Measurements from ENCODE around the gene IGFN1.
"Not testable (repeated sequence)": the region's sequence is repeated elsewhere in the genome, so short reads cannot be mapped to it uniquely, and the experiment has no call there.

The IGFN1 gene

GRCh38 chr1:201190624-201191051 lies at the start of gene IGFN1:
Gene IGFN1 (plus strand): TSS chr1:201190824. CDS start chr1:201193294, 2,470 bp downstream.
- no peak for DNase-seq

- DNase-seq: peak; percentile 14
Measured at GRCh38 chr1:201140941-201141260, 49.7 kb upstream of the IGFN1 start.

GRCh38 chr1:201141418-201141817 lies 49.2 kb upstream of the IGFN1 start:
- no peak for DNase-seq

- no peak for DNase-seq
Measured at GRCh38 chr1:201142011-201142848, 48.4 kb upstream of the IGFN1 start.

- no peak for DNase-seq
Measured at GRCh38 chr1:201142849-201143725, 47.5 kb upstream of the IGFN1 start.

GRCh38 chr1:201143726-201144635 lies 46.6 kb upstream of the IGFN1 start:
- DNase-seq: no peak

- no peak for DNase-seq
Measured at GRCh38 chr1:201144701-201145100, 45.9 kb upstream of the IGFN1 start.

- DNase-seq: no peak
Measured at GRCh38 chr1:201145132-201145531, 45.5 kb upstream of the IGFN1 start.

- no peak for DNase-seq
Measured at GRCh38 chr1:201145816-201146215, 44.8 kb upstream of the IGFN1 start.

- DNase-seq: no peak
Measured at GRCh38 chr1:201146626-201147390, 43.8 kb upstream of the IGFN1 start.

GRCh38 chr1:201147396-201148015 lies 43.1 kb upstream of the IGFN1 start:
- DNase-seq: no peak

GRCh38 chr1:201149400-201149799 lies 41.2 kb upstream of the IGFN1 start:
- DNase-seq: no peak

GRCh38 chr1:201153474-201154388 lies 36.9 kb upstream of the IGFN1 start:
- no peak for DNase-seq

GRCh38 chr1:201154389-201155165 lies 36.0 kb upstream of the IGFN1 start, which contains the start of gene TMEM9:
Gene TMEM9 (minus strand): TSS chr1:201154474. CDS start chr1:201153923, 551 bp downstream.
- peak; percentile 97 for DNase-seq

- no peak for DNase-seq
Measured at GRCh38 chr1:201155354-201155753, 35.3 kb upstream of the IGFN1 start.

GRCh38 chr1:201156346-201156745 lies 34.3 kb upstream of the IGFN1 start:
- DNase-seq: no peak

GRCh38 chr1:201156819-201157218 lies 33.8 kb upstream of the IGFN1 start:
- DNase-seq: no peak

GRCh38 chr1:201157949-201158348 lies 32.7 kb upstream of the IGFN1 start:
- DNase-seq: no peak

GRCh38 chr1:201163036-201163435 lies 27.6 kb upstream of the IGFN1 start:
- DNase-seq: not testable (repeated sequence)
